ENCODE data around the gene MARVELD3. TPM values are rescaled to one million over a fixed set of nuclear protein-coding genes. Genes with fewer than 3 reads are reported as not detected.

MARVELD3 gene
- total RNA-seq, 1 donor from 2014 or later: 16.6 TPM

GRCh38 chr16:71647391-71647790 is 21.4 kb downstream of the MARVELD3 start:
- Histone ChIP-seq H3K4me3 (ENCODE audit: low read depth, low read length) (no peak overlapping the region), H3K27me3 (ENCODE audit: control insufficient read depth, insufficient read depth, low read length) (no peaks in the 10 kb centered on the region), H3K36me3 (ENCODE audit: control insufficient read depth, insufficient read depth, low read length) (peaks cover 7% of the 10 kb centered on the region)
- no peak for FAIRE-seq
- DNase-seq (ENCODE audit: low read depth): no peak
- no peak for TF ChIP-seq CTCF (IDR thresholded peaks at IDR 0.05; ENCODE audit: insufficient read depth, low read length, severe bottlenecking)

GRCh38 chr16:71648162-71648561 is 22.2 kb downstream of the MARVELD3 start:
- FAIRE-seq (no peak), DNase-seq (ENCODE audit: low read depth) (no peak)
- Histone ChIP-seq H3K27me3 (ENCODE audit: control insufficient read depth, insufficient read depth, low read length) (no peaks in the 10 kb centered on the region), H3K4me3 (ENCODE audit: low read depth, low read length) (no peak overlapping the region), H3K36me3 (ENCODE audit: control insufficient read depth, insufficient read depth, low read length) (peaks cover 8% of the 10 kb centered on the region)
- no peak for TF ChIP-seq CTCF (IDR thresholded peaks at IDR 0.05; ENCODE audit: insufficient read depth, low read length, severe bottlenecking)

GRCh38 chr16:71648921-71649320 is 22.9 kb downstream of the MARVELD3 start:
- Histone ChIP-seq H3K27me3 (ENCODE audit: control insufficient read depth, insufficient read depth, low read length) (no peaks in the 10 kb centered on the region), H3K36me3 (ENCODE audit: control insufficient read depth, insufficient read depth, low read length) (peaks cover 8% of the 10 kb centered on the region), H3K4me3 (ENCODE audit: low read depth, low read length) (no peak overlapping the region)
- TF ChIP-seq CTCF (IDR thresholded peaks at IDR 0.05; ENCODE audit: insufficient read depth, low read length, severe bottlenecking): peak; percentile 55
- DNase-seq (ENCODE audit: low read depth): peak; percentile 7
- FAIRE-seq: no peak

- FAIRE-seq (no peak), DNase-seq (ENCODE audit: low read depth) (no peak)
- Histone ChIP-seq H3K27me3 (ENCODE audit: control insufficient read depth, insufficient read depth, low read length) (no peaks in the 10 kb centered on the region), H3K36me3 (ENCODE audit: control insufficient read depth, insufficient read depth, low read length) (peaks cover 8% of the 10 kb centered on the region), H3K4me3 (ENCODE audit: low read depth, low read length) (no peak overlapping the region)
- no peak for TF ChIP-seq CTCF (IDR thresholded peaks at IDR 0.05; ENCODE audit: insufficient read depth, low read length, severe bottlenecking)
Observed at GRCh38 chr16:71649704-71650103, 23.7 kb downstream of the MARVELD3 start.

GRCh38 chr16:71658771-71659170 is 32.8 kb downstream of the MARVELD3 start:
- Histone ChIP-seq H3K36me3 (ENCODE audit: control insufficient read depth, insufficient read depth, low read length) (peaks cover 1% of the 10 kb centered on the region), H3K27me3 (ENCODE audit: control insufficient read depth, insufficient read depth, low read length) (no peaks in the 10 kb centered on the region), H3K4me3 (ENCODE audit: low read depth, low read length) (no peak overlapping the region)
- DNase-seq (ENCODE audit: low read depth) (no peak), FAIRE-seq (no peak)
- TF ChIP-seq CTCF (IDR thresholded peaks at IDR 0.05; ENCODE audit: insufficient read depth, low read length, severe bottlenecking): no peak

- DNase-seq (ENCODE audit: low read depth) (no peak), FAIRE-seq (no peak)
- no peaks in the 10 kb centered on the region for H3K27me3 ChIP-seq (ENCODE audit: control insufficient read depth, insufficient read depth, low read length)
- peaks cover 4% of the 10 kb centered on the region for H3K36me3 ChIP-seq (ENCODE audit: control insufficient read depth, insufficient read depth, low read length)
- no peak for TF ChIP-seq CTCF (IDR thresholded peaks at IDR 0.05; ENCODE audit: insufficient read depth, low read length, severe bottlenecking)
- H3K4me3 ChIP-seq (ENCODE audit: low read depth, low read length): no peak overlapping the region
Observed at GRCh38 chr16:71659471-71659870, 33.5 kb downstream of the MARVELD3 start.
